Stimulated activated CD8-positive, alpha-beta memory T cell treated with anti-CD3 and anti-CD28 coated beads, Interleukin-4, amount 100 ng/mL, for 48 hours (primary cell): ENCODE results near the gene BCOR.
A peak's percentile ranks its signal among the peaks of the same experiment; 100 is the strongest.

Source experiments
- DNase-seq: peaks from one replicate; pipeline ENCODE4 v3.0.0-alpha.2; 2020

BCOR gene

GRCh38 chrX:40097504-40098263, at the start of gene BCOR:
BCOR (minus strand) TSS chrX:40097958; CDS start chrX:40077929, 20,029 bp downstream.
- DNase-seq, result peak; percentile 77

- DNase-seq, result no peak
Measured at GRCh38 chrX:40147126-40147952, 49.6 kb upstream of the BCOR start.

- no peak for DNase-seq
Measured at GRCh38 chrX:40146262-40147125, 48.7 kb upstream of the BCOR start.

- DNase-seq, result no peak
Measured at GRCh38 chrX:40145923-40146261, 48.1 kb upstream of the BCOR start.

GRCh38 chrX:40145001-40145922, 47.5 kb upstream of the BCOR start:
- DNase-seq, result no peak

- no peak for DNase-seq
Measured at GRCh38 chrX:40144576-40144975, 46.8 kb upstream of the BCOR start.

GRCh38 chrX:40143987-40144386, 46.2 kb upstream of the BCOR start:
- DNase-seq, result no peak

GRCh38 chrX:40143001-40143400, 45.2 kb upstream of the BCOR start:
- no peak for DNase-seq

GRCh38 chrX:40142417-40142816, 44.7 kb upstream of the BCOR start:
- DNase-seq, result no peak

- no peak for DNase-seq
Measured at GRCh38 chrX:40140706-40141499, 43.1 kb upstream of the BCOR start.

GRCh38 chrX:40132751-40133150, 35.0 kb upstream of the BCOR start:
- DNase-seq, result no peak

- DNase-seq, result no peak
Measured at GRCh38 chrX:40131654-40132337, 34.0 kb upstream of the BCOR start.

GRCh38 chrX:40130207-40130606, 32.4 kb upstream of the BCOR start:
- DNase-seq, result no peak

- DNase-seq, result no peak
Measured at GRCh38 chrX:40127052-40127451, 29.3 kb upstream of the BCOR start.

GRCh38 chrX:40122487-40122886, 24.7 kb upstream of the BCOR start:
- no peak for DNase-seq

GRCh38 chrX:40121618-40122017, 23.9 kb upstream of the BCOR start:
- no peak for DNase-seq

GRCh38 chrX:40120838-40121580, 23.3 kb upstream of the BCOR start:
- no peak for DNase-seq

- DNase-seq, result no peak
Measured at GRCh38 chrX:40117715-40118285, 20.0 kb upstream of the BCOR start.

GRCh38 chrX:40116925-40117324, 19.2 kb upstream of the BCOR start:
- DNase-seq, result no peak

- DNase-seq, result no peak
Measured at GRCh38 chrX:40112996-40113395, 15.2 kb upstream of the BCOR start.
